Right hindlimb (tissue), 1 donor: ENCODE data around the gene DDB1.
"Not testable (repeated sequence)": the region's sequence is repeated elsewhere in the genome, so short reads cannot be mapped to it uniquely, and the experiment has no call there.

Experiments used
- DNase-seq: peaks from one replicate; pipeline ENCODE4 v3.0.0-alpha.2; 2018

DDB1 gene

DNA sequence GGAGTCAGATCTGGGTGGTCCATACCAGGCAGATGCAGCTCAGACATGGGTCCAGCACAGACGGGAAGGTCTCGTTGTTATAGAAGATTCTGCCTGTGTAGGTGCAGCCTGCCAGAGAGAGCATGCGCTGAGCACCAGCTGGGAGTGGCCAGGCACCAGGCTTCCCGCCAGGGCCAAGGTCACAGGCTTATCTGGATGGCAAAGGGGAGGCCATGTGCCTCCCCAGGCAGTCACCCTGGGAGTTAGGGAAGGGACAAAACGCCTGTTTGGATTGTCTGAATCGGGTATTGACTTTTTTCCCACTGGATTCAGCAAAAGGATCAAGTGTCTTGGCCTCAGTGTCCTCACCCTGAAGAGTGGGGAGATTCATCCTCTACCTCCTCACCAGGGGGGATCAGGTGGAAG is 65.5 kb downstream of the DDB1 start:
- no peak for DNase-seq

DNA sequence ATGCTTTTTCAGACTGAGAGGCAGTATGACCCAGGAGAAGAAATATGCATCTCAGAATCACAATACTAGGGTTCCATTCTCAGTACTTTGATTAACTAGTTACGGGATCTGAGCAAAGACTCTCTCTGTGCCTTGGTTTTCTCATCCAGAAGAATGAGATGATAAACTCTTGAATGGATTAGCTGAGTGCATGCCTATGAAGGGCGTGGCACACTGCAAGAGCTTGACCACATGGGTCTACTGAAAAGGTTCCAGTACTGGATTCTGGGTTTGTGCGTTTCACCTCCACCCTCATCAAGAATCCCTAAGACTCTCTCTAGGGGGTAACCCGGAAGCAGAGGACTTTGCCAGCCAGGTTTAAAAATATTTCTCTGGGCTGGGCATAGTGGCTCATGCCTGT is 66.3 kb downstream of the DDB1 start:
- no peak for DNase-seq

DNA sequence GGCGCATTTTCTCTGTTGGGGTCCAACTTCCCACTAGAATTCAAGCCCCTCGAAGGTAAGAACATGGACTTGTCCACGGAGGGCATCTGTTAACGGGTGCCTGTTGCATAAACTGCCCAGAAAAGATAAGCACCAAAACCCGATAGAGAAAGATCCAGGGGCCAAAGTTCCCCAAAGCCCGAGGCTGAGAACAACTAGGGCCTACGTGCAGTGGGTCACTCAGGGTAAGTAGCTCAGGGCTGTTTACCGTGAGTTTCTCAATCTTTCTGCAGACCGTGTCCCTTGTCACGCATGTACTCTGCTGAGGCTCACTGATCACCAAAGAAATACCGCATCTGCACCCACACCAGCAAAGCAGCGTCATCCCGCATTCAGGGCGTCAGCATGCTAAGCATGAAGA is 67.5 kb downstream of the DDB1 start:
- DNase-seq: no peak

GRCh38 chr11:61264795-61265194 is 68.1 kb downstream of the DDB1 start:
- DNase-seq: no peak

DNA sequence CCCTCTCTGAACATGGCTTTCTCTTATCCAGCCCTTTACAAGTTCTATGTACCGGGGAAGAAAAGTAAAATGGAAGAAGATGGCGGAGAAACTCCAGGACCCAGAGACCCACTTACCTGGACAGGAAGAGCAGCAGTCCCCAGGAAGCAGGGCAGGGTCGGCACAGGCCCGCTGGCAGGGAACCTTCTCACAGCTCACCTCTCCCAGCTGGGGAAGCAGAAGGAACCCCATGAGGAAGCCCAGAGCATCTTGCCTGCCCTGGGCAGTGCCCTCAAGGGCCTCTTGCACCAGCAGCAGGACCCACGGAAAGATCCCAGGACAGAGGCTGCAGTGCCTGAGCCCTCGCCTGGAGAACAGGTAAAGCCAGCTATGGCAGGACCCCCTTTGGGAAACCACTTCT is 68.5 kb downstream of the DDB1 start:
- DNase-seq: no peak

DNA sequence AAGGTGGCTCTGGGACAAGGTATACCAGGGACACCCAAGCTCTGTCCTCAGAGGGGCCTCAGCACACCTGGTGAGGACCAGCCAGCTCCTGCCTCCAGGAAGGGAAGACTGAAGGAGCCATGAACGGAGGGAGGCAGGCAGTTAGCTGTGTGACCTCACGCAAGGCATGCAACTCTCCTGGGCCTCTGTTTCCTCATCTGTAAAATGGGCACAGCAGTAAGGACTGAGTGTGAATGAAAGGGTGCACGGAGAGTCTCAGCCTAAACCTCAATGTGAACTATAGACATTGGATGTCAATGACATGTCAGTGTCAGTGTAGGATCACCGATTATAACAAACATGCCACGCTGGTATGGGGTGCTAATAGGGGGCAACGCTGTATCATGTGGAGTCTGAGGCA is 73.5 kb downstream of the DDB1 start:
- no peak for DNase-seq

DNA sequence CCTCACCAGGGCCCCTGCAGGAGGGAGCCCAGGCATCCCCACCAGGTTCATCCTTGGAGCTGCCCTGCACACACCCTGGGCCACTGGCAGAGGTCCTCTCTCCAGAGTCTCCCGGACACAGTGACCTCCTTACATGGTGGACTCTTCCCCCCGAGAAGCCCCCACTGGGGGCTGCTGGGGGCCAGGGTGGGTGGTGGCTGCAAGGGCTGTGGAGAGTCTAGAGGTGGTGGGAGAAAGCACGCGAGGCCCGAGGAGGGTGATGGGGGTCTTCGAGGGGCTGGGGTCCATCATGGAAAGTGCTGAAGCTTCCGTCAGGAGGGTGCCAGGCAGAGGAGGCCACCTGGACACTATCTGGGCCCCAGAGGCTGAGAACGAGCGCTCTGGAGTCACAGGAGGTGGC is 74.4 kb downstream of the DDB1 start:
- no peak for DNase-seq

DNA sequence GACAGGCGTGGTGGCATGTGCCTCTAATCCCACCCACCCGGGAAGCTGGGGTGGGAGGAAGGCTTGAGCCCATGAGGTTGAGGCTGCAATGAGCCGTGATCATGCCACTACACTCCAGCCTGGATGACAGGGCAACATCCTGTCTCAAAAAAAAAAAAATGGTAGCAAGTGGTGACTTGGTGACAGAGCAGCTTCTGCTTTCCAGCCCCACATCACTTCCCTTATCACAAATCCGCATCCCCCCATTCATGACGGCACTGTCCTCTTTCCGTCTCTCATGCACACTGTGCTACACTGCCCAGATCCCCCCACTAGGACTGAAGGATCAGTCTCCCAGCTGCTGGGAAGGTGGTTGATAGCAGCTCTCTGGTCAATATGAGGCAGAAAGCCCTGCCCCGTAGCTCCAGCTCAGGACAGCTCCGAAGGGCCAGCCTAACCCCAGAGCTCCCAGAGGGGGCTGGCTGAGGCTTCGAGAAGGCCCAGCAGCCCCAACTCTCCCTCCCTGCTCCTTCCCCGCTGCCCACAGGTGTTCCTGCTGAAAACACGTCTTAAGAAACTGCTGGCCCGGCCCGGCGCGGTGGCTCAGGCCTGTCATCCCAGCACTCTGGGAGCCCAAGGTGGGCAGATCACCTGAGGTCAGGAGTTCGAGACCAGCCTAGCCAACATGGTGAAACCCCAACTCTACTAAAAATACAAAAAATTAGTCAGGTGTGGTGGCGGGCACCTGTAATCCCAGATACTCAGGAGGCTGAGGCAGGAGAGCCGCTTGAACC is 76.0 kb downstream of the DDB1 start:
- DNase-seq: no peak

- DNase-seq: peak; percentile 46
These were observed 78.4 kb downstream of the DDB1 start for GRCh38 chr11:61254403-61255025.

- not testable (repeated sequence) for DNase-seq
These were observed 80.6 kb downstream of the DDB1 start for GRCh38 chr11:61252332-61252731.

- peak; percentile 91 for DNase-seq
These were observed 81.8 kb downstream of the DDB1 start for GRCh38 chr11:61250796-61251765.
